Hematopoietic multipotent progenitor cell treated with erythropoietin and hydrocortisone succinate and interleukin-3 and kit ligand, for 6 days (in vitro differentiated cells): ENCODE measurements around the gene JAKMIP2.
"Not testable (repeated sequence)": the region's sequence is repeated elsewhere in the genome, so short reads cannot be mapped to it uniquely, and the experiment has no call there.

Experiments used
- DNase-seq: peaks from one replicate; pipeline ENCODE4 v3.0.0-alpha.2; 2015

Gene JAKMIP2

DNA sequence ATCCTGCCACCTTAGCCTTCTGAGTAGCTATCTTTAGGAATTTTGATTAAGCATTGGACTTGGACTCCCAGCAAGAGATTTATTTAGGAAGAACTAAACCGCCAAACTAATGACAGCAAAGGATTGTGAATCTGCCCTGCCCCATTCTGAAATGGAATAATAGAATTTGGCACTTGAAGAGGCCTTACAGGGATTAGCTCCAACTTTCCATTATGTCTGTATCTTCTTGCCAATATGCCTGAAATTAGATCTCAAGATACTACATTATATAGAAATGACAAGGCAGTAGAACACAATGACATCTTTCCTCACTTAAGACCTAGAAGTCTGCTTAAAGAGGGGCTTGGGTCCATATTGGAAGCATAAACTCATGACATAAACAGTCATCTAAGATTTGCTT lies 195.7 kb downstream of the JAKMIP2 start:
- DNase-seq = no peak

DNA sequence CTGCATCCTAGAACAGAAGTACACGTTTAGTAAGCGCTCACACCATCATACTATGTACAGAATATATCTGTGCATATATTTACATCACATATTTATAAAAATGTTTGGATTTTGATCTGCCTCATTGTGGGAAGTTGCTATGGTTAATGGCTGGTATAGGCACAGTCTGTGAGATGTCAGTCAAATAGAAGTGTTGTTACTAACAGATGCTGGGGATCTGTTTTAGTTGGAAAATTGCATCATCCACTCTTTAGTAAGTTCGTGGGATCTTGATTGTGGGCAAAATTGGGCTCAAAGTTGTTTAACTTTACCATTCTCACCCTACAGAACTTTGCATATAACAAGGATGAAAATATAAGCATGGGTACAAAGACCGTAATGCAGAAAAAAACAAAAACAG lies 196.3 kb downstream of the JAKMIP2 start:
- no peak for DNase-seq

DNA sequence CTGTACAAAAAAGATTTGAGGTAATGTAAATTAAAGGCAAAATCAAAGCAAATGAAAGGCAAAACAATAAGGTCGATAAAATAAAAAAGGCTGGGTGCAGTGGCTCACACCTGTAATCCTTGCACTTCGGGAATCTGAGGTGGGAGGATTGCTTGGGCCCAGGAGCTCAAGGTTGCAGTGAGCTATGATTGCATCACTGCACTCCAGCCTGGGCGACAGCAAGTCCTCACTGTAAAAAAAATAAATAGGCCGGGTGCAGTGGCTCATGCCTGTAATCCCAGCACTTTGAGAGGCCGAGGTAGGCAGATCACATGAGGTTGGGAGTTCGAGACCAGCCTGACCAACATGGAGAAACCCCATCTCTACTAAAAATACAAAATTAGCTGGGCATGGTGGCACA lies 200.3 kb downstream of the JAKMIP2 start:
- DNase-seq = not testable (repeated sequence)

DNA sequence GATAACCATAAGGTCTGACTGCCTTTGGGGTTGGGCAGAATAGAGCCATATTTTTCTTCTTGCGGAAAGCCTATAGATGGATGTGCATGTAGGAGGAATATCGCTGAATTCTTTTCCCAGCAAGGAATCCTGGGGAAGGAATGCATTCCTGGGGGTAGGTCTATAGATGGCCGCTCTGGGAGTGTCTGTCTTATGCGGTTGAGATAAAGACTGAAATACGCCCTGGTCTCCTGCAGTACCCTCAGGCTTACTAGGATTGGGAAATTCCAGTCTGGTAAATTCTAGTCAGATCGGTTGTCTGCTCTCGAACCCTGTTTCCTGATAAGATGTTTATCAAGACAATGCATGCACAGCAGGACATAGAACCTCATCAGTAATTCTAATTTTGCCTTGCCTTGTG lies 202.1 kb downstream of the JAKMIP2 start:
- not testable (repeated sequence) for DNase-seq

DNA sequence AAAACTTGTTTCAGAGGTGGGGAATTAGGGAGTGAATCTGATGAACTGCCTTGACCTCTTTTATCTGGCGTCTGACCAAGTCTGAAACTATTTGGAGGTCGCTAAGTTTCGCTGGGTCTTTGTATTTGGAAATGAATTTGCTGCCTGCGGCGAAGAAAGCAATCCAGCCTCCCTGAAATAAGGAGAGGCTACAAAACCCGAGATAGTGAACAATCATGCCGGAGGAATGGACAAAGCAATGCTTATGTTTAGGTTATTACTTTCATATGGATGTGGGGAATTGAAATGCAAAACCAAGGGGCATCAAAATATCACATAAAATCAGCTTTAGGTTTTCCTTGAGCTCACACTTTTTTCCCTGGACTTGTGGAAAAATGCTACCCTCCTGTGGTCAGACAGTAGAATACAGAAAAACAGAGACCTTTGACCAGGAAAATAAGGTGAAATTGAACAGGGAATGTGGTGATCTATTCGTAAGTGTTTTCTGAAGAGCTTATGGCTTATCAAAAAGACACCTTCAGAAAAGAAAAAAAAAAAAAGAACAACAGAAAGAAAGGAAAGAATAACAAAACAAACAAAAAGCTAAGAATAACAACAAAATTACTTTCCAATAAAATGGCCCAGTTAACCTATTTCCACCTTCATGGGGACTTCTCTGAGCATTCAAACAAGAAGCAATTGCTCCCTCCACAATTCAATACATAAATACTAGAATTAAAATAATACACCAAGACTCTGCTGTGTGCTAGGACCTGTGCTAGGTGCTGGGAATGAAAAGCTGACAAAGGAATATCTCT lies 204.1 kb downstream of the JAKMIP2 start:
- DNase-seq = peak; percentile 52

DNA sequence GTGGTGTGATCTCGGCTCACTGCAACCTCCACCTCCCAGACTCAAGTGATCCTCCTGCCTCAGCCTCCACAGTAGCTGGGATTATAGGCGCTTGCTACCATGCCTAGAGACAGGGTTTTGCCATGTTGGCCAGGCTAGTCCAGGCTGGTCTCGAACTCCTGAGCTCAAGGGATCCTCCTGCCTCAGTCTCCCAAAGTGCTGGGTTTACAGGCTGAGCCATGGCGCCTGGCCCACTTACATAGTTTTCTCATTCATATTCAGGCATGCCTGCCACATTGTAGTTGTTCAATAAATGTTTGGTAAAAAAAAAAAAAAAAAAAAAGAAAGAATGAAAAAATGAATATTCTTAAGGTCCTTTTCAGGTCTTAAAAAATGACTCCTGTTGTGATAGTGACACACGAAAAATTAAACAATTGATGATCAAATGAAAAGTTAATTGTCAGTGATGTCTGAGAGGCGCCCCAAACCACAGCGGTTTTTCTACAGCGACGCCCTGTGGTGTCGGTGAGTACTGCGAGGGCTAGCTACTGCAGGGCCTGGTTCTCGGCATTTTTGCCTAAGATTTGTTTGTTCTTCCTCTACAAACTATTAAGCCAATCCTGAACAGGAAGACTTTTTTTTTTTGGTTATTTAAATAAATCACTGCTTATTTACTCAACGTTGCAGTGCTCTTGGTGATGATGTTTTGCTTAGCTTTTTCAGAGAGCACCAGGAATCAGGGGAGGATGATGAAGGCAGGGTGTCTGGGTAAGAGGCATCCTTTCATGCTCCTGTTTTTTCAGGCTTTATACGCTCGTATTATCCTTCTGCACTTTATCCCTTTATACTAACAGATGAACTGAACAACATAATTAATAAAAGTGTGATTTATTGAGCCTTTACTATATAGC lies 205.6 kb downstream of the JAKMIP2 start:
- peak; percentile 70 for DNase-seq

DNA sequence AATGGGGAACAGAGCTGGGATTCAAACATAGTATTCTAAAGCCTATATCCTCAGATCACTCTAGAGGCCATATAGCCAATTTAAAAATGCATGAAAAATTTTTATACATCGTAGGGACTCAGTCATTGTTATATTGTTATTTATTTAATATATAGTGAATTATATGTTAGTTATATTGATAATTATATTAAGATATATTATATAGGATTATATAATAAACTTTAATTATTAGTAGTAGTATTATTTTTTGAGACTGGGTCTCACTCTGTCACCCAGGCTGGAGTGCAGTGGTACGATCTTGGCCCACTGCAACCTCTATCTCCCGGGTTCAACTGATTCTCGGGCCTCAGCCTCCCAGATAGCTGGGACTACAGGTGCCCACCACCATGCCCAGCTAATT lies 206.9 kb downstream of the JAKMIP2 start:
- DNase-seq = no peak

DNA sequence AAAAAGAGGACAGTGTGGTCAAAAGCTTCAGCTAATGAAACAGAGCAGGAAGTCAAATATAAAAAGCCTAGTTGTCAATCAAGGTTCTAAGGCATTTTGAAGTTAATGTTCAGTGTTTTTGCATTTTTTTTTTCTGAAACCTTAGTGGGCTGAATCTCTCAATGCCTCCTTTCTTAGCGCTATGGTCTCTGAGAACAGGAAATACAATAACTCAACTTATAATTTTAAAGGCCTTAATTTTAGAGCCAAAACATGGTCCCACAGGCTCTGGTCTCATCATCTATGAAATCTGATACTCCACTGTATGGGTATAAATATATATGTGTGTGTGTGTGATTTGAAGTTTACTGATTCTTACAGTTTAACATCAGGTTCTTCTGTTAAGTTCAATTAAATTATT lies 209.3 kb downstream of the JAKMIP2 start:
- DNase-seq = no peak

DNA sequence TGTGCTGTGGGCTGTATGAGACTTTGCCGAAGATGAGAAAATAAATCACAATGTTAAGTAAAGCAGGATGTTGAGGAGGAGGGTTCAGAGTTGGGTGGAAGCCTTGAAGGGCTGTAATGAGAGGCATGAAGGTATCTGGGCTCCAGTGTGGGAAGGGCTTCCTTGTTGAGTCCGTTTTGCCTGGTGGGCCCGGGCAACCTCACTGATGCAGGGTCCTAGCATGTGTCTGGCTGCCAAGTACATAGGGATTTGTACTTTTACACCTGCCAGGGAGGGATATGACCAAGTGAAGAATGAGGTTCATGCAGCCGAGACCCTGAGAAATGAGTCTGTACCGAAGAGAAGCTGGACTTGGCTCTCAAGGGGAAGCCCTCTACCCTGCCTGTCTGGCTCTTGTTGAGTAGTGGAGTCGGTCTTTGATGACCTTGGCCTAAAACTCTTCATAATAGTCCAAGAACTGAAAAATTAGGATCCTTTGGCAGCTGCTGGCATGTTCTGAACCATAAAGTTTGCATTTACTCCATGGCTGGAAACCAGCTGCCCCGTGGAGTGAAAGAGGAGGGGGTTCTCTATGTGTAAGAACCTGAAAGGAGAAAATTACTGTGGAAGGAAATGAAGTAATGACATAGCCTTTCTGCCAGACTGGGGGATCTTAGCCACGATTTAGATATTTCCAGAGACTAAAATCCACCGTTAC lies 213.7 kb downstream of the JAKMIP2 start:
- DNase-seq = no peak

DNA sequence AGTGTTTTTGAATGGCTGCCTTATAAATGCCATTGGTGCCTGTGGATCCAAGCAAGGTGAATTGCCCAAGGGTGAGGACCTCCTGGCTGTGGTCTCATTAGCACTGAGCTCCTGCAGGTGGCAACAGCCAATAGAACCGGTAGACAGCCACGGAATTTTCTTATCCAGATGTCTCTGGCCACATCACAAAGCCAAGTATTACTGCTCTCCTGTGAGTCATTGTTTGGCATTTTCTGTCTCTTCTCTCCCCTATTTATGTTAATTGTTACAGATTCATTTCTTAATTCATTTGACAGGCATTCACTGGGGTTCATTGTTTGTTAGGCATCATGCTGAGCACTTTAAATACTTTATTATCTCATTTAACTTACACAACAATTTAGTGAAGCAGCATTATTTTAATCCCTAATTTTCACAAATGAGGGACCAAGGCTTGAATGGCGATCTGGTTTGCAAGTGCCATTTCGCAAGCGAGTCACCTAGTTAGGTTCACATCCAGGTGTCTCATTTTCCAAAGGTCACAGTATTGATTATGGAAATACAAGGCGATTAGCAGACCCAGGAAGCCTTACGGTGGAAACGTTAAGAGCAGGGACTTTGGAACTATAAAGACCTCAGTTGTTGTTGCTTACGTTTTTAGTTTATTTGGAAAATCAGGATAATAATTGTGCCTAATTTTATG lies 214.5 kb downstream of the JAKMIP2 start:
- DNase-seq = no peak

DNA sequence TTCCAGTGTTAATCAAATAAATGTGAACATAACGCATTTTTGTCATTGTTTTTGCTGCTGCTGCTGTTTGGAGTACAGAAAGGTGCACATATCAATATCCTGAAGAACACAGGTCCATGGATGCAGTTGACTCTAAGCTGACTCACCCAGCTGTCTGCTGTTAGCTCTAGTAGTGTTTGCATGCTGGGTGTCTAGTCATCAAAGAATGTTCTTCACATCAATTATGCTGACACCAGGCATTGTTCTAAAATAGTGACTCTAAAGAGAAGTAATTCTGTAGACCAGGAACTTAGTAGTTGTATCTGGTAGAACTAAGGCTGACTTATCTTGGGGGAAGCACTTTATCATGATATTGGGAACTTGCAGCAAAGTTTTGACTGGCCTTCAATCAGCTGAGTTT lies 217.0 kb downstream of the JAKMIP2 start:
- DNase-seq = no peak

DNA sequence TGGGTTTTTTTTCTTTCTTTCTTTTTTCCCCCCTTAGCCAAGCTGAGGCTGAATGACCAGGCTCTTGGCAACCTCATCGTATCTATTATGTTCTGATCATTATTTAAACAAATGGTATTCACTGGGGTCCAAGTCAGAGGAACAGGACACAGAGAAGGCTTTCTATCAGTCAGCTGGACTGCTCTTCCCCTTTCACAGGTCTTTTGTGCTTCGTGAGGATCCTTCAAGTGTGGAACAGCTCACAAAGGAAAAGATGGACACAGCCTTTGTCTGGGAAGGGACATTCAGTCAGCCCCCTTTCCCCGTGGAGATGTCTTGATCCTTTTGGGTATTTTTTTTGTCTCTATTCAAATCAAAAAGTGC lies 218.4 kb downstream of the JAKMIP2 start:
- DNase-seq = no peak

DNA sequence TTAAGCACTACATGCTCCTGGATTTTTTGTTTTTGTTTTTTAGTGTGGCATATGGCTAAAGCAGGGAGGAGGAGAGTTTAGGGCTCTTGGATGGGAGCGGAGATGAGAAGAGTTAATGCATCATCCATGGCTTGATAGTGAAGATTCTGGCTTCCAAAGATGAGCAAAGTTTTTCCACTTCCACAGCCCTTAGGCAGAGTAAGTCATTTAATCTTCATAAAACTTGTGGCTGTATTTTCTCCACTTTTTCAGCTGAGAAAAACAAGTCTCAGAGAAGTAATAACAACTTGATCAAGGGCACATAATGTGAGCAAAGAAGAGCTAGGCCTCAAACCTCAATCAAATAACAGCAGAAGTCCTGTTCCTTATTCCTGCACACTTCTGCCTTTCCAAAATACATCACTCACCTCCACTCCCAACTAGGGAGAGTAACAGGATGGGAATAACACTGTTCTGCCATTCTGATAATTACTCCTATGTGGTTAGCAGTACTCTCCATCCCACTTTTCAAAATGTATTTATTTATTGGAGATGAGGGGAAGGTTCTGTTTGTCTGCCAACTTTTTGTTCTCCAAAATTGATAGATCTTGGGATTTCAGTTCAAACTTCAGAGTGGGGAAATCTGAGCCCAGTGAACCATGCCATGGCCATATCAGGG lies 218.9 kb downstream of the JAKMIP2 start:
- DNase-seq = no peak

DNA sequence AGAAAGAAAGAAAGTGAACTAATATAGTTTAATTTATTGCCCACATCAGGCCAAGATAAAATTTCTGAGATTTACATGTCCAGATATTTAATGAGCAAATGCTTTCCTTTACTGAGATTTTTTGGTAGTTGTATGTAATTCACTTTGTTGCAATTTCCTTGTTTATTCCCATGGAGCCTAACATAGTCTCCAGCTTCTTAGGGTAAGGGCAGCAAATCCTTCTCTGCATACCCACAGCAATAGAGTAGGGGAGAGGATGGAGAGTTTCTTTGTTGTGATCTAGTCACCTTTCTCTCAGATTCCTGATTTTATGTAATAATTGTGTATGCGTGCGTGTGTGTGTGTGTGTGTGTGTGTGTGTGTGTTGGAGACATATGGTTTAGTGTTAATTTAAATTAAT lies 221.1 kb downstream of the JAKMIP2 start:
- no peak for DNase-seq

DNA sequence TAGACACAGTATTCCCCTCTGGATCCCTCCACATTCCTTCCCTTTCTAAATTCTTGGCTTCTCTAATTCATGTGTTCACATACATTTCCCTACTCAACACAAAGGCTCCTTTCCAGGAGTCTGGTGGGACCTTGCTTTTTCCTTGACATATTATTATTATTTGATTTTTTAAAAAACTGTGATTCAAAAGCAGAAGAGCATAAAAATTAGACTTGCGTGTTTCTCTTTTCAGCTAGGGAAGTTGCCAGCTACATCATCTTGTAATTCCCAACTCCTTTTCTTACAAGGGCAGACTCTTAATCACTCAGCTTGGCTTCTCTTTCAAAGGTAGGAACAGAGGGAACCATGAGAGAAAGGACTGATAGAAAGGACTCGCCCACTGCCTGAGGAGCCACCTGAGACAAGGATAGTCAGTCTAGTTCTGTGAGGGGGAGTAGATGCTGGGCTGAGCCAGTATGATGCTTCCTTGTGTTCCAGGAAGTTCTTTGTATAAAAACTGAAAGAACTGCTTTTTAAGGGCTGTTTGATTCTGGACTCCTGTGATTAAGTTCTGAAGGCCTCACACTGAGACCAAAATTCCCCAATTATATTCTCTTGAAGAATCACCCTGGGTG lies 221.7 kb downstream of the JAKMIP2 start:
- DNase-seq = no peak

DNA sequence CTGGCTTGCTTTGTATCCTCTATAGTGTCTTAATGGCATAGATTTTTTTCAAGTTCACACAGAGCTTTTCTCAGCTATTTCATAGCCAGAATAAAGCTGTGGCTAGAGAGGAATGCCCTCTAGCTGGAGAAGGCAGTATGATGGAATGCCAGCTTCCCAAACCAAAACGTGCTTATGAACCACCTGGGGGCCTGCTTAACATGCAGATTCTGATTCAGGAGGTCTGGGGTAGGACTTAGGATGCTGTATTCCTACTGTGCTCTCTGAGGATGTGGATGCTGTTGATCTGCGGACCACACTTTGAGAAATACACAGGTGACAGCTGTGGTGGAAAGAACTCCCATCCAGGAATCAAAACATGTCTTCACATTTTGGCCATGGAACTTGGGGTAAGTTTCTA lies 222.8 kb downstream of the JAKMIP2 start:
- no peak for DNase-seq

DNA sequence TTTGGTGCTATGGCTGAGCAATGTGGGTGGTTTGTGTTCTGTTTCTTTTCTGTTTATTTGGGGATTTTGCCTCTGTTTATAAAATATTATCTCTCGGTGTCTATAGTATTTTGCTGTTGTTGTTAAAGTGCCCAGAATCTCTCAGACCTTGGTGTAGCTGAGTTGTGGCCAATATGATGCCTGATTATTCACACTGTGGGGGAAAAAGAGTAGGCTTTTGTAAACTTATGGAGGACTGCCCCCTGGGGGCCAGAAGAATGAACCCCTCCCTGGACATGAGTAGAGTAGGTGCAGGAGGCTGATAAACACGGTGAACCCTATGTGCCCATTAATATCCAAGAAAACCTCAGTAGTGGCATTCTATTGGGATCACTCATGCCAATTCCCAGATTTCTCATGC lies 223.7 kb downstream of the JAKMIP2 start:
- peak; percentile 66 for DNase-seq

DNA sequence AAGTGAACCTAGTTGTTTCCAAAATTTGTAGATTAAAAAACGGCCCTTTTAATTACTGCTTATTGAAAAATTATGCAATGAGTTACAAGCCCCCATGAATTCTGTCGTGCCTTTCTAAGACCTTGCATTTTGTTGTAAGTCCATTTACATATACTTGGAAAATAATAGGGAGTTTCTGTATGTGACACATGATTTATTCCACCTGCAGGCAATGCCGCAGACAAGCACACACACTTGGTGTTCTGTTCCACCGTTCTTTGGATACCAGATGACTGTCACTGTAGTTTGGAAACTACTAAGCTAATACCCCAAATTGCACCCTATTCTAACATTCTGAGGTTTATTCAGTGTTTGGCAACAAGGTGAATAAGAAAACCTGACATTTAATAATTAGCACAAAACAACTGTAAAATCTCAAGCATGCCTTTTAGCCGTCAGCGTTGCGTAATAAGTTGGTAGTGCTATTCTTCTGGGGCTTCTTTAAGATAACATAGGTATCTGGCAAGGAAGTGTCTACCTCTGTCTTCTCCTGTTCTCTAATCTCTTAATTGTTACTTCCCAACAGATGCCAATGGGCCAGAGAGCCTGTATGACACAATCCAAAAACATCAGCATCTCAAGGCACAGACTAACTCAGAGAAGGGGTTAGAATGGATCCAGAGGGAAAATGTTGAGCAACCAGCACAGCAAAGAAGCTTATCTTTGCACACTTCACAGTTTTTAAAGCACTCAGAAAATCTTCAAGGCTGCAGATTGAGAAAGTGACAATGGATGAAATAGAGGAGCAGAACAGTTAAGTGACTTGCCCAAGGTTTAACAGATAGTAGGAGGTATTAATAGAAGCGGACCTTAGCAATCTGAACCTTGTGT lies 224.4 kb downstream of the JAKMIP2 start:
- DNase-seq = no peak

DNA sequence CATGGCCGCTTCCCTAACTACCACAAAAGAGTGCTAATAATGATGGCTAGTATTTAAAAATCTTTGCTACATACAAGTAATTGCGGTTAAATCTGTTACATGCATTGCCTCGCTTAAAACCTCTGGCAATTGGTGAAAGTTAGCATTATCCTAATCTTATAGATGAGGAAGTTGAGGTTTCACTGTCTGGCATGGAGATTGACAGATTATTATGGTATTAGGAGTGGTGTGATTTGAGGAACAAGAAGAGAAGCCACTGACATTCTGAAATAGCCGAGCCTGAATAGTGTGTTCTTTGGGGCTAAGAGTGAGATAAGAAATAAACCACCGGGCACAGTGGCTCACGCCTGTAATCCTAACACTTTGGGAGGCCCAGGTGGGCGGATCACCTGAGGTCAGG lies 227.4 kb downstream of the JAKMIP2 start:
- DNase-seq = peak; percentile 27

DNA sequence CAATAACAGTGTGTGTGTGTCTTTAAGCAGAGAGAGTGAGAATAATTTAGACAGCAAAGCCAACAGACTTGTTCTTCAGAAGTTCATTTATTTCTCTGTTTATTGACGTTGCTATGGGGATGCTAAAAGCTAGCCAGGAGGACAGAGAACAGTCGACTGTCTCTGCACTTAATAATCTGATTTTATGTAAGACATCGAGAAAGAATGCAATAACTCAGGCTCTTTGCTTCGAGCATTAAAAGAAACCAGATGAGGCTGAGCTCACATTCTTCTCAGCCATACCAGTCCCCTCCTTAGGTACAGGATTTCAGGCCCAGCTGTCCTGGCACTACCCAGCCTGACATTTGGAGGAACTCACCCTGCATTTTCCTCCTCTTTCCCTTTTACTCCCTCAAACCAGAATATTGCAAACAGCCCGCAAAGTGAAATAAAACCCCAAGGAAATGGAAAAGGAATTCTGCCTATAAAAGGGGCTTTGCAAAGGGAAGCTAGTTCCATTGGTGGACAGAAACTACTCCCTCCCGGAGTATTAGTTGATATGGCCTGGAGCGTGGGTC lies 228.2 kb downstream of the JAKMIP2 start:
- DNase-seq = no peak

DNA sequence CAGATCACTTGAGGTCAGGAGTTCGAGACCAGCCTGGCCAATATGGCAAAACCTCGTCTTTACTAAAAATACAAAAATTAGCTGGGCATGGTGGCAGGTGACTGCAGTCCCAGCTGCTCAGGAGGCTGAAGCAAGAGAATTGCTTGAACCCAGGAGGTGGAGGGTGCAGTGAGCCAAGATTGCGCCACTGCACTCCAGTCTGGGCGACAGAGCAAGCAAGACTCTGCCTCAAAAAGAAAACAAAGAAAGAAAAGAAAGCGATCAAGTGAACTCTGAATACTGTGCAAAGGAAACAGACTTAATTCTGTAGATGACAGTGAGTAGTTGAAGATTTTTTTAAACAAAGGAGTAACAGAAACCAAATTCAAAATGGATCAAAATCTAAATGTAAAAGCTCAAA lies 228.7 kb downstream of the JAKMIP2 start:
- DNase-seq = not testable (repeated sequence)
